ENCODE data around the gene DAND5. TPM values are rescaled to one million over a fixed set of nuclear protein-coding genes. Genes with fewer than 3 reads are reported as not detected.

Gene DAND5
- total and polyA plus RNA-seq, 4 donors, result 0.01 to 0.25 (median 0.17) TPM

DNA sequence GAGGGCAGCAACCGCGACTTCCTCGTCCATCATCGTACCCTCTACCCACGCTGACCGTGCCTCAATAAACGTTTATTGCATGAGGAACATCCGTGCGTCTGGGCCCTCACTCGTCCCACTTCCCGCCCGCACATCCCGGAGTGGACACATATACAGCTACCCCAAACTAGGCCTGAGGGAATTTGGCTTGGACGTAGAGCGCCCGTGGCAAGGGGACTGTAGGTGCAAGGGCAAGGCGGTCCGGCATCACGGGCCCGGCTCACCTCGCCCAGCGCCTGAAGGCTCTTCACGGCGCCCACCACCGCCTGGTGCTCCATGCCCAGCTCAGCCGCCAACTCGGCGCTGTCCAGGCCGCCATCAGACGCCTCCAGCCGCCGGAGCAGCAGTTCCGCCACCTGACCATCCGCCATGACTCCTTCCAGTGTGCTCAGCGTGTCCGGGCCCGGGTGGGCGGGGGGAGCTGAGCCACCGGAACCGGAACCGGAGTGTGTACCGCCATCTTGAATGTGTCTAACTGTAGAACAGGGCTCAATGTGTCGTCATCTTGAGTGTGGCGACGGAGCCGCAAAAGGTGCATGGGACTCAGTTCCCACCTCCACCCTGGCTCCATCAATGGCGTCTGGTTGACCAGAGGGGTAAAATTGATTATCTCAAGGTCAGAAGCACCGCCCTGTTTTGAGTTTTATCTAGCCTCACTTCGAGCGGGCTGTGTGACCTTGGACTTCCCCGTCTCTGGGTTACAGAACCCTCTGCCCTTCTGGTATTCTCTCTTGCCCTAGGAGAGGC lies 35.9 kb upstream of the DAND5 start, which contains the start of gene FARSA:
Gene FARSA (minus strand): TSS at position 425 of the 786 bp plus-strand sequence. CDS start 15 bp downstream, at position 410.
- TF ChIP-seq CTCF (IDR thresholded peaks at IDR 0.05; ENCODE audit: control extremely low read depth, extremely low read depth), result no peak
- H3K27ac ChIP-seq (ENCODE audit: low read depth in 1 of 2, low read length in 1 of 2), result peak within 1 kb of the TSS; percentile 83 to 84
- peak within 1 kb of the TSS; percentile 94 for H3K4me3 ChIP-seq
- DNase-seq (peak; percentile 95), ATAC-seq (ENCODE audit: insufficient read depth, low FRiP score) (peak; percentile 79)
- peaks cover 5 to 21% (median 11%) of the 10 kb centered on the region in 5 donors for H3K4me1 ChIP-seq (ENCODE audit: control insufficient read depth in 5 of 5, insufficient read depth in 5 of 5, low read length in 5 of 5)
- no peaks in the 10 kb centered on the region for H3K27me3 ChIP-seq (ENCODE audit: control insufficient read depth in 3 of 3, insufficient read depth in 3 of 3, low read length in 2 of 3)
- 1 to 2% methylated on average over 51 of the region's 51 CpGs for WGBS, 2 donors
- no peaks in the 10 kb centered on the region for H3K9me3 ChIP-seq (ENCODE audit: control insufficient read depth in 4 of 4, insufficient read depth in 3 of 4, low read length in 3 of 4)
- H3K36me3 ChIP-seq (ENCODE audit: control insufficient read depth in 4 of 4, insufficient read depth in 4 of 4, low read length in 4 of 4), result peaks cover 0 to 20% (median 8%) of the 10 kb centered on the region in 4 donors
- H3K9ac ChIP-seq (ENCODE audit: insufficient read depth in 1 of 2, low read length in 2 of 2), result peak within 1 kb of the TSS; percentile 41 to 92

- Histone ChIP-seq H3K36me3 (ENCODE audit: control insufficient read depth in 4 of 4, insufficient read depth in 4 of 4, low read length in 4 of 4) (peaks cover under 1 to 16% (median 9%) of the 10 kb centered on the region in 4 donors), H3K4me3 (no peak overlapping the region), H3K27me3 (ENCODE audit: control insufficient read depth in 3 of 3, insufficient read depth in 3 of 3, low read length in 2 of 3) (no peaks in the 10 kb centered on the region), H3K27ac (ENCODE audit: low read depth in 1 of 2, low read length in 1 of 2) (no peak overlapping the region), H3K4me1 (ENCODE audit: control insufficient read depth in 5 of 5, insufficient read depth in 5 of 5, low read length in 5 of 5) (peaks cover 6 to 27% (median 16%) of the 10 kb centered on the region in 5 donors), H3K9ac (ENCODE audit: insufficient read depth in 1 of 2, low read length in 2 of 2) (no peak overlapping the region), H3K9me3 (ENCODE audit: control insufficient read depth in 4 of 4, insufficient read depth in 3 of 4, low read length in 3 of 4) (no peaks in the 10 kb centered on the region)
- no peak for DNase-seq
- WGBS, 2 donors, result 85 to 90% methylated on average over 10 of the region's 10 CpGs
- TF ChIP-seq CTCF (IDR thresholded peaks at IDR 0.05; ENCODE audit: control extremely low read depth, extremely low read depth), result no peak
- no peak for ATAC-seq (ENCODE audit: insufficient read depth, low FRiP score)
Measured at GRCh38 chr19:12935071-12935470, 34.3 kb upstream of the DAND5 start.

DNA sequence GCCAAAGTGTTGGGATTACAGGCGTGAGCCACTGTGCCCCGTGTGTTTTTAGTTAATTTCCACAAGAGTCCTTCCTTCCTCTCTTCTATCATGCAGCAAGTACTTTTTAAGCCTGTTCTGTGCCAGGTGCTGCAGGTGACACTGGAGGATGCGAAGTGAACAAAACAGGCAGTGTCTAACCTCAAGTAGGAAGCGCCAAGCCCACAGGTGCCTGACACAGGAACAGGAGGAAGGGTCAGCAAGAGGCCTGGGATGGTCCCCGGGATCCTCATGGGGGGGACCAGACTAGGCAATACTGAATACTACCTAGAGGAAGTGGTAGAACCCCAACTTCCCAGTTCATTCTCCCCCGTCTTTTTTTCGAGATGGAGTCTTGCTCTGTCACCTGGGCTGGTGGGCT lies 32.8 kb upstream of the DAND5 start:
- peaks cover 10 to 30% (median 20%) of the 10 kb centered on the region in 4 donors for H3K36me3 ChIP-seq (ENCODE audit: control insufficient read depth in 4 of 4, insufficient read depth in 4 of 4, low read length in 4 of 4)
- ATAC-seq (ENCODE audit: insufficient read depth, low FRiP score) (no peak), DNase-seq (no peak)
- H3K4me1 ChIP-seq (ENCODE audit: control insufficient read depth in 5 of 5, insufficient read depth in 5 of 5, low read length in 5 of 5), result peaks cover 17 to 36% (median 23%) of the 10 kb centered on the region in 5 donors
- no peak for TF ChIP-seq CTCF (IDR thresholded peaks at IDR 0.05; ENCODE audit: control extremely low read depth, extremely low read depth)
- WGBS, 2 donors, result 38 to 61% methylated on average over 7 of the region's 7 CpGs
- no peaks in the 10 kb centered on the region for H3K27me3 ChIP-seq (ENCODE audit: control insufficient read depth in 3 of 3, insufficient read depth in 3 of 3, low read length in 2 of 3)
- no peak overlapping the region for H3K9ac ChIP-seq (ENCODE audit: insufficient read depth in 1 of 2, low read length in 2 of 2)
- H3K9me3 ChIP-seq (ENCODE audit: control insufficient read depth in 4 of 4, insufficient read depth in 3 of 4, low read length in 3 of 4), result no peaks in the 10 kb centered on the region
- no peak overlapping the region for H3K4me3 ChIP-seq
- H3K27ac ChIP-seq (ENCODE audit: low read depth in 1 of 2, low read length in 1 of 2), result no peak overlapping the region
